Mesendoderm (in vitro differentiated cells): ENCODE data around the gene PREX1.
A peak's percentile ranks its signal among the peaks of the same experiment; 100 is the strongest.

Experiments used
- DNase-seq: peaks from one replicate; pipeline ENCODE4 v3.0.0; 2013
- H2AK5ac ChIP-seq: 2 replicates; pipeline ENCODE4 v1.6.1; 2013; ENCODE audit warnings: low read length, inconsistent platforms
- H2BK120ac ChIP-seq: 2 replicates; pipeline ENCODE4 v1.6.1; 2013; ENCODE audit warnings: low read depth, mild to moderate bottlenecking, low read length, moderate library complexity, mixed read lengths
- H2BK15ac ChIP-seq: replicated peaks from 2 replicates; pipeline ENCODE4 v1.6.1; 2013; ENCODE audit warnings: low read depth, mild to moderate bottlenecking, moderate library complexity
- H2BK5ac ChIP-seq: 2 replicates; pipeline ENCODE4 v1.6.1; 2013; ENCODE audit warnings: low read length, inconsistent platforms
- H3K18ac ChIP-seq: 2 replicates; pipeline ENCODE4 v1.6.1; 2013; ENCODE audit warnings: mild to moderate bottlenecking, low read length, mixed read lengths
- H3K23ac ChIP-seq: one replicate; pipeline ENCODE4 v1.6.1; 2013; ENCODE audit warnings: low read length
- H3K27ac ChIP-seq: 2 replicates; pipeline ENCODE4 v1.5.1; 2013; ENCODE audit warnings: low read depth, mild to moderate bottlenecking, inconsistent platforms, low read length, moderate library complexity
- H3K27me3 ChIP-seq: 2 replicates; pipeline ENCODE4 v1.6.1; 2013; ENCODE audit warnings: low read length, control low read depth, mild to moderate bottlenecking, inconsistent platforms; ENCODE audit not compliant: insufficient read depth, poor library complexity
- H3K36me3 ChIP-seq: 2 replicates; pipeline ENCODE4 v1.6.1; 2013; ENCODE audit warnings: low read length, inconsistent platforms; ENCODE audit not compliant: control insufficient read depth, insufficient read depth
- H3K4ac ChIP-seq: one replicate; pipeline ENCODE4 v1.6.1; 2013; ENCODE audit warnings: low read depth, mild to moderate bottlenecking, low read length, moderate library complexity
- H3K4me1 ChIP-seq: 2 replicates; pipeline ENCODE4 v1.6.1; 2013; ENCODE audit warnings: low read depth, low read length, inconsistent platforms; ENCODE audit not compliant: control insufficient read depth
- H3K4me2 ChIP-seq: 2 replicates; pipeline ENCODE4 v1.6.1; 2013; ENCODE audit warnings: low read length
- H3K4me3 ChIP-seq: 2 replicates; pipeline ENCODE4 v1.5.1; 2013; ENCODE audit warnings: mild to moderate bottlenecking, low read length
- H3K56ac ChIP-seq: one replicate; pipeline ENCODE4 v1.6.1; 2013; ENCODE audit warnings: low read length
- H3K79me1 ChIP-seq: 2 replicates; pipeline ENCODE4 v1.6.1; 2013; ENCODE audit warnings: low read length, inconsistent platforms
- H3K79me2 ChIP-seq: 2 replicates; pipeline ENCODE4 v1.6.1; 2013; ENCODE audit warnings: mild to moderate bottlenecking, low read length; ENCODE audit not compliant: control insufficient read depth, insufficient read depth
- H3K9ac ChIP-seq: 2 replicates; pipeline ENCODE4 v1.6.1; 2013; ENCODE audit warnings: low read length, inconsistent platforms
- H4K5ac ChIP-seq: one replicate; pipeline ENCODE4 v1.6.1; 2013; ENCODE audit warnings: low read length
- H4K8ac ChIP-seq: one replicate; pipeline ENCODE4 v1.6.1; 2013; ENCODE audit warnings: low read depth, mild to moderate bottlenecking, control low read depth, low read length, moderate library complexity
- WGBS: extraction: QIAGEN DNeasy Blood & Tissue Kit; methylation state at CpG from one replicate; pipeline ENCODE4 v1.1.7; 2013; ENCODE audit warnings: low lambda C conversion rate, missing lambda C conversion rate; ENCODE audit not compliant: insufficient coverage; ENCODE audit errors: extremely low coverage; 5-methylcytosine and 5-hydroxymethylcytosine counted together

PREX1 gene

GRCh38 chr20:48657426-48658197, 170.2 kb downstream of the PREX1 start:
- H3K9ac ChIP-seq, result no peak overlapping the region
- no peak overlapping the region for H2BK5ac ChIP-seq
- no peaks in the 10 kb centered on the region for H3K79me2 ChIP-seq
- H3K36me3 ChIP-seq, result peaks cover 16% of the 10 kb centered on the region
- H3K23ac ChIP-seq, result no peak overlapping the region
- H3K79me1 ChIP-seq, result no peaks in the 10 kb centered on the region
- no peak overlapping the region for H2AK5ac ChIP-seq
- peak; percentile 89 for DNase-seq
- H3K4me1 ChIP-seq, result no peaks in the 10 kb centered on the region
- H3K18ac ChIP-seq, result no peak overlapping the region
- H4K8ac ChIP-seq, result no peak overlapping the region
- WGBS, result no CpG with 5 or more reads among the region's 21 CpGs
- no peak overlapping the region for H3K4ac ChIP-seq
- H3K27ac ChIP-seq, result no peak overlapping the region
- H2BK120ac ChIP-seq, result no peak overlapping the region
- no peak overlapping the region for H3K4me2 ChIP-seq
- no peak overlapping the region for H3K4me3 ChIP-seq
- no peak overlapping the region for H4K5ac ChIP-seq
- no peak overlapping the region for H2BK15ac ChIP-seq
- H3K27me3 ChIP-seq, result no peaks in the 10 kb centered on the region
- no peak overlapping the region for H3K56ac ChIP-seq

GRCh38 chr20:48656661-48657211, 171.1 kb downstream of the PREX1 start:
- no peak overlapping the region for H3K4me3 ChIP-seq
- no peak overlapping the region for H2BK5ac ChIP-seq
- H3K9ac ChIP-seq, result no peak overlapping the region
- no peak overlapping the region for H4K5ac ChIP-seq
- H3K36me3 ChIP-seq, result peaks cover 16% of the 10 kb centered on the region
- H3K23ac ChIP-seq, result no peak overlapping the region
- H3K4me1 ChIP-seq, result no peaks in the 10 kb centered on the region
- WGBS, result no CpG with 5 or more reads among the region's 15 CpGs
- H2AK5ac ChIP-seq, result no peak overlapping the region
- no peaks in the 10 kb centered on the region for H3K79me2 ChIP-seq
- no peak overlapping the region for H3K18ac ChIP-seq
- DNase-seq, result peak; percentile 54
- no peaks in the 10 kb centered on the region for H3K27me3 ChIP-seq
- H3K56ac ChIP-seq, result no peak overlapping the region
- no peaks in the 10 kb centered on the region for H3K79me1 ChIP-seq
- no peak overlapping the region for H2BK120ac ChIP-seq
- H4K8ac ChIP-seq, result no peak overlapping the region
- no peak overlapping the region for H3K4ac ChIP-seq
- no peak overlapping the region for H3K27ac ChIP-seq
- no peak overlapping the region for H2BK15ac ChIP-seq
- H3K4me2 ChIP-seq, result no peak overlapping the region

GRCh38 chr20:48656137-48656536, 171.7 kb downstream of the PREX1 start:
- Histone ChIP-seq H3K9ac (no peak overlapping the region), H4K5ac (no peak overlapping the region), H3K56ac (no peak overlapping the region), H3K18ac (no peak overlapping the region), H4K8ac (no peak overlapping the region), H2BK5ac (no peak overlapping the region), H3K36me3 (peaks cover 21% of the 10 kb centered on the region), H3K4me3 (no peak overlapping the region), H3K4me1 (no peaks in the 10 kb centered on the region), H3K27me3 (no peaks in the 10 kb centered on the region), H3K23ac (no peak overlapping the region), H3K27ac (no peak overlapping the region), H3K79me2 (no peaks in the 10 kb centered on the region), H3K4me2 (no peak overlapping the region), H2BK15ac (no peak overlapping the region), H3K4ac (no peak overlapping the region), H2BK120ac (no peak overlapping the region), H3K79me1 (no peaks in the 10 kb centered on the region), H2AK5ac (no peak overlapping the region)
- no peak for DNase-seq
- no CpG with 5 or more reads among the region's 8 CpGs for WGBS

- WGBS, result no CpG with 5 or more reads among the region's 10 CpGs
- H3K27ac ChIP-seq, result no peak overlapping the region
- H3K4me3 ChIP-seq, result no peak overlapping the region
- H3K27me3 ChIP-seq, result no peaks in the 10 kb centered on the region
- no peaks in the 10 kb centered on the region for H3K79me2 ChIP-seq
- H3K4ac ChIP-seq, result no peak overlapping the region
- no peaks in the 10 kb centered on the region for H3K79me1 ChIP-seq
- H3K9ac ChIP-seq, result no peak overlapping the region
- no peaks in the 10 kb centered on the region for H3K4me1 ChIP-seq
- H4K8ac ChIP-seq, result no peak overlapping the region
- no peak overlapping the region for H2BK15ac ChIP-seq
- peaks cover 30% of the 10 kb centered on the region for H3K36me3 ChIP-seq
- H3K18ac ChIP-seq, result no peak overlapping the region
- H2BK120ac ChIP-seq, result no peak overlapping the region
- H2BK5ac ChIP-seq, result no peak overlapping the region
- no peak overlapping the region for H2AK5ac ChIP-seq
- no peak for DNase-seq
- no peak overlapping the region for H3K4me2 ChIP-seq
- no peak overlapping the region for H3K23ac ChIP-seq
- H3K56ac ChIP-seq, result no peak overlapping the region
- no peak overlapping the region for H4K5ac ChIP-seq
Observed at GRCh38 chr20:48653706-48654051, 174.1 kb downstream of the PREX1 start.

- H3K36me3 ChIP-seq, result peaks cover 31% of the 10 kb centered on the region
- H3K27me3 ChIP-seq, result no peaks in the 10 kb centered on the region
- WGBS, result no CpG with 5 or more reads among the region's 16 CpGs
Observed at GRCh38 chr20:48652961-48653705, 174.7 kb downstream of the PREX1 start.

More at GRCh38 chr20:48652961-48653705, 174.7 kb downstream of the PREX1 start:
- H3K79me2 ChIP-seq, result no peaks in the 10 kb centered on the region
- H2AK5ac ChIP-seq, result no peak overlapping the region
- no peak overlapping the region for H2BK5ac ChIP-seq
- no peak overlapping the region for H4K5ac ChIP-seq
- no peak overlapping the region for H2BK15ac ChIP-seq
- no peak for DNase-seq
- no peaks in the 10 kb centered on the region for H3K79me1 ChIP-seq
- no peak overlapping the region for H2BK120ac ChIP-seq
- H3K56ac ChIP-seq, result no peak overlapping the region
- H3K9ac ChIP-seq, result no peak overlapping the region
- H3K4ac ChIP-seq, result no peak overlapping the region
- no peak overlapping the region for H3K4me3 ChIP-seq
- H3K18ac ChIP-seq, result no peak overlapping the region
- H3K4me2 ChIP-seq, result no peak overlapping the region
- no peak overlapping the region for H4K8ac ChIP-seq
- H3K27ac ChIP-seq, result no peak overlapping the region
- no peak overlapping the region for H3K23ac ChIP-seq
- no peaks in the 10 kb centered on the region for H3K4me1 ChIP-seq
